Endothelial cell of umbilical vein (primary cell): ENCODE data around the gene CIBAR2. TPM values are rescaled to one million over a fixed set of nuclear protein-coding genes. Genes with fewer than 3 reads are reported as not detected.

Experiments
- BruUV-seq: library from RNA; stranded (reverse); fragments of 400-500 nt; replicated peaks from 2 replicates; lab custom pipeline; 2021; lab: Mats Ljungman, UMichigan
- CTCF ChIA-PET: fragments of 300-600, 350-600 bp; sonication (Branson Sonifier 250); formaldehyde crosslinking; loops from one replicate; lab custom pipeline; 2021; ENCODE audit warnings: antibody characterized with exemption, inconsistent platforms; lab: Charles Lee
- POLR2A ChIA-PET: fragments of 300-600, 350-600 bp; sonication (Branson Sonifier 250); formaldehyde crosslinking; loops from one replicate; lab custom pipeline; 2021; ENCODE audit warnings: antibody characterized with exemption, inconsistent platforms; lab: Charles Lee
- DNase-seq: peaks from one replicate; pipeline ENCODE4 v3.0.0-alpha.2; 2011; ENCODE audit warnings: low read depth, low spot score
- FAIRE-seq: peaks from 2 replicates; lab custom pipeline; 2011; peaks lifted over from hg19 to GRCh38; lab: Jason Lieb, UNC
- H2AFZ ChIP-seq: 2 replicates; pipeline ENCODE4 v1.6.0; 2012; ENCODE audit warnings: low read depth, low read length, control low read depth, inconsistent platforms
- H3K27ac ChIP-seq: 2 replicates; pipeline ENCODE4 v1.5.1; 2011; ENCODE audit warnings: low read depth, mild to moderate bottlenecking, control low read depth, low read length, moderate library complexity; ENCODE audit not compliant: insufficient read depth
- H3K27me3 ChIP-seq, 2 experiments: 2 replicates each; pipeline versions ENCODE4 v1.6.0 to v1.6.1; 2011; ENCODE audit warnings: low read length in 2 of 2, mixed read lengths in 1 of 2; ENCODE audit not compliant: control insufficient read depth in 2 of 2, insufficient read depth in 2 of 2
- H3K36me3 ChIP-seq, 2 experiments: 2 replicates in 1 of 2; 3 replicates in 1 of 2; pipeline ENCODE4 v1.5.1; 2011; ENCODE audit warnings: low read length in 2 of 2, mild to moderate bottlenecking in 1 of 2, moderate library complexity in 1 of 2; ENCODE audit not compliant: control insufficient read depth in 2 of 2, insufficient read depth in 2 of 2; ENCODE audit errors: extremely low read depth in 1 of 2
- H3K4me1 ChIP-seq: 3 replicates; pipeline ENCODE4 v1.5.1; 2011; ENCODE audit warnings: mild to moderate bottlenecking, low read length; ENCODE audit not compliant: control insufficient read depth, insufficient read depth; ENCODE audit errors: extremely low read depth
- H3K4me2 ChIP-seq: 2 replicates; pipeline ENCODE4 v1.6.1; 2011; ENCODE audit warnings: low read length, control low read depth, mixed read lengths; ENCODE audit not compliant: insufficient read depth
- H3K4me3 ChIP-seq, 3 experiments: fragments of 200-600 bp in 1 of 3; sonication (generic), shearing (Covaris generic) in 1 of 3; replicated peaks in 1 of 3; 2 replicates each; pipeline ENCODE4 v1.5.1; 2011 to 2016; ENCODE audit warnings: control low read depth in 3 of 3, low read length in 3 of 3, mild to moderate bottlenecking in 2 of 3, inconsistent platforms in 1 of 3, low read depth in 1 of 3, moderate library complexity in 1 of 3; ENCODE audit not compliant: insufficient read depth in 1 of 3
- H3K79me2 ChIP-seq: 2 replicates; pipeline ENCODE4 v1.6.0; 2012; ENCODE audit warnings: low read length, inconsistent platforms; ENCODE audit not compliant: control insufficient read depth, insufficient read depth
- H3K9ac ChIP-seq: replicated peaks from 2 replicates; pipeline ENCODE3; 2011; ENCODE audit warnings: low read length, control low read depth; ENCODE audit not compliant: insufficient read depth; ENCODE audit errors: extremely low read depth
- H3K9me1 ChIP-seq: replicated peaks from 3 replicates; pipeline ENCODE4 v1.6.0; 2011; ENCODE audit warnings: mild to moderate bottlenecking, low read length; ENCODE audit not compliant: control insufficient read depth, insufficient read depth; ENCODE audit errors: extremely low read depth
- H3K9me3 ChIP-seq: replicated peaks from 2 replicates; pipeline ENCODE4 v1.5.1; 2012; ENCODE audit warnings: low read length, inconsistent platforms; ENCODE audit not compliant: control insufficient read depth, insufficient read depth
- H4K20me1 ChIP-seq: replicated peaks from 2 replicates; pipeline ENCODE3; 2011; ENCODE audit warnings: mild to moderate bottlenecking, low read length; ENCODE audit not compliant: control insufficient read depth, insufficient read depth; ENCODE audit errors: extremely low read depth
- EZH2 ChIP-seq: IDR thresholded peaks from 2 replicates; pipeline ENCODE4 v1.6.1; 2012; ENCODE audit warnings: borderline replicate concordance, low read depth, mild to moderate bottlenecking, moderate library complexity, low read length, inconsistent platforms; ENCODE audit not compliant: severe bottlenecking
- FOS ChIP-seq: IDR thresholded peaks from 2 replicates; pipeline ENCODE4 v1.6.1; 2011; ENCODE audit warnings: mild to moderate bottlenecking, low read length, moderate library complexity, borderline replicate concordance; ENCODE audit not compliant: insufficient read depth
- GATA2 ChIP-seq: IDR thresholded peaks from 2 replicates; pipeline ENCODE4 v1.7.0; 2011; ENCODE audit warnings: low read depth, mild to moderate bottlenecking, moderate library complexity, mixed read lengths, low read length; ENCODE audit not compliant: insufficient read length, insufficient read depth
- JUN ChIP-seq: IDR thresholded peaks from 2 replicates; pipeline ENCODE4 v1.6.1; 2011; ENCODE audit warnings: borderline replicate concordance, low read depth; ENCODE audit not compliant: insufficient read length, insufficient read depth
- MAX ChIP-seq: IDR thresholded peaks from 2 replicates; pipeline ENCODE4 v1.6.1; 2011; ENCODE audit not compliant: insufficient read depth, insufficient read length
- MYC ChIP-seq: IDR thresholded peaks from one replicate; pipeline ENCODE4 v1.6.1; 2011; ENCODE audit warnings: mild to moderate bottlenecking, low read depth, low read length
- POLR2A ChIP-seq: IDR thresholded peaks from 2 replicates; pipeline ENCODE4 v1.6.1; 2012; ENCODE audit warnings: low read depth, mild to moderate bottlenecking, control low read depth, low read length
- POLR2AphosphoS5 ChIP-seq: IDR thresholded peaks from 2 replicates; pipeline ENCODE4 v1.6.1; 2012; ENCODE audit warnings: low read depth, mild to moderate bottlenecking, control low read depth, low read length, moderate library complexity; ENCODE audit not compliant: insufficient read depth
- dilution Hi-C: fragments of 300-500 bp; cut with MboI; formaldehyde crosslinking; loops from one replicate; pipeline ENCODE4 v1.15.0; 2019; ENCODE audit warnings: low sequenced_read_pairs; ENCODE audit not compliant: extremely low pct_ligation_motif_present
- intact Hi-C: fragments of 100-400 bp; cut with micrococcal nuclease; formaldehyde crosslinking; loops from one replicate; pipeline ENCODE4 v1.10.0; 2022
- polyA plus RNA-seq, 4 experiments: library from polyadenylated mRNA; depleted of rRNA in 3 of 4; stranded (reverse) in 3 of 4; unstranded in 1 of 4; fragments of >200 nt; gene quantifications; 2 replicates each; pipeline versions ENCODE4 v1.2.1 to v1.2.3, GENCODE V29; 2011 to 2012; ENCODE audit warnings: missing spikeins in 1 of 4
- total RNA-seq: library from RNA; stranded (reverse); gene quantifications from 2 replicates; pipeline ENCODE4 v1.2.3, GENCODE V29; 2021
- TF ChIP-seq, protein P1 (sequence below), 2 donors: IDR thresholded peaks; 1 replicate in 1 of 2; 2 replicates in 1 of 2; pipeline ENCODE4 v1.5.1; 2011; ENCODE audit warnings: low read length in 2 of 2, mild to moderate bottlenecking in 2 of 2, moderate library complexity in 2 of 2, control low read depth in 1 of 2, inconsistent platforms in 1 of 2, low read depth in 1 of 2; ENCODE audit not compliant: insufficient read depth in 1 of 2; ENCODE audit errors: extremely low read depth in 1 of 2

Gene CIBAR2
- total and polyA plus RNA-seq, 2 donors (not counting 3 experiments of a cell fraction or from before 2014, with no cell fraction given): 0.07 TPM; not detected in 1

- POLR2A ChIA-PET: no interaction called here
These were observed 45.9 kb downstream of the CIBAR2 start for GRCh38 chr16:85066346-85066885.

More at GRCh38 chr16:85066346-85066885, 45.9 kb downstream of the CIBAR2 start:
- no TSS peak for BruUV-seq
- DNase-seq (no peak), FAIRE-seq (no peak)
- Histone ChIP-seq H4K20me1 (no peaks in the 10 kb centered on the region), H3K27me3 (no peaks in the 10 kb centered on the region), H3K9me3 (no peaks in the 10 kb centered on the region), H3K4me2 (no peak overlapping the region), H2AFZ (no peak overlapping the region), H3K4me1 (peaks cover 3% of the 10 kb centered on the region), H3K36me3 (no peaks in the 10 kb centered on the region), H3K9ac (no peak overlapping the region), H3K27ac (no peak overlapping the region), H3K4me3 (no peak overlapping the region), H3K9me1 (no peaks in the 10 kb centered on the region), H3K79me2 (no peaks in the 10 kb centered on the region)
- CTCF ChIA-PET: interaction anchor here (0.6 kb wide), 1 partner anchor 10 kb away, joined by 3 read pairs; no protein-coding TSS in a partner anchor
- TF ChIP-seq GATA2: no peak
- no peak for TF ChIP-seq POLR2AphosphoS5
- no peak for TF ChIP-seq MAX
- no peak for TF ChIP-seq POLR2A
- no peak for TF ChIP-seq JUN
- no peak for TF ChIP-seq FOS
- no peak for TF ChIP-seq EZH2
- no peak for TF ChIP-seq MYC
- TF ChIP-seq, protein P1, sequence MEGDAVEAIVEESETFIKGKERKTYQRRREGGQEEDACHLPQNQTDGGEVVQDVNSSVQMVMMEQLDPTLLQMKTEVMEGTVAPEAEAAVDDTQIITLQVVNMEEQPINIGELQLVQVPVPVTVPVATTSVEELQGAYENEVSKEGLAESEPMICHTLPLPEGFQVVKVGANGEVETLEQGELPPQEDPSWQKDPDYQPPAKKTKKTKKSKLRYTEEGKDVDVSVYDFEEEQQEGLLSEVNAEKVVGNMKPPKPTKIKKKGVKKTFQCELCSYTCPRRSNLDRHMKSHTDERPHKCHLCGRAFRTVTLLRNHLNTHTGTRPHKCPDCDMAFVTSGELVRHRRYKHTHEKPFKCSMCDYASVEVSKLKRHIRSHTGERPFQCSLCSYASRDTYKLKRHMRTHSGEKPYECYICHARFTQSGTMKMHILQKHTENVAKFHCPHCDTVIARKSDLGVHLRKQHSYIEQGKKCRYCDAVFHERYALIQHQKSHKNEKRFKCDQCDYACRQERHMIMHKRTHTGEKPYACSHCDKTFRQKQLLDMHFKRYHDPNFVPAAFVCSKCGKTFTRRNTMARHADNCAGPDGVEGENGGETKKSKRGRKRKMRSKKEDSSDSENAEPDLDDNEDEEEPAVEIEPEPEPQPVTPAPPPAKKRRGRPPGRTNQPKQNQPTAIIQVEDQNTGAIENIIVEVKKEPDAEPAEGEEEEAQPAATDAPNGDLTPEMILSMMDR (IDR thresholded peaks at IDR 0.05; ENCODE audit: extremely low read depth in 1 of 2, insufficient read depth in 1 of 2, low read depth in 1 of 2, low read length in 2 of 2): no peak
- dilution Hi-C loops: no loop called here
- intact Hi-C loops: no loop called here
